NT2/D1 (cell line): ENCODE measurements around the gene BMP8B.

Source experiments
- DNase-seq: peaks from one replicate; pipeline ENCODE4 v3.0.0-alpha.2; 2011; ENCODE audit warnings: low read depth, low spot score
- H3K27me3 ChIP-seq: 2 replicates; pipeline ENCODE4 v1.6.0; 2011; ENCODE audit warnings: mild to moderate bottlenecking; ENCODE audit not compliant: insufficient read length, insufficient read depth
- H3K36me3 ChIP-seq: 2 replicates; pipeline ENCODE4 v1.6.1; 2011; ENCODE audit warnings: mild to moderate bottlenecking, low read length, mixed read lengths; ENCODE audit not compliant: insufficient read depth, insufficient read length
- H3K4me1 ChIP-seq: 2 replicates; pipeline ENCODE4 v1.5.1; 2011; ENCODE audit not compliant: insufficient read depth, insufficient read length
- H3K4me3 ChIP-seq: 2 replicates; pipeline ENCODE4 v1.5.1; 2011; ENCODE audit warnings: low read depth; ENCODE audit not compliant: insufficient read length
- H3K9ac ChIP-seq: 2 replicates; pipeline ENCODE4 v1.6.0; 2011; ENCODE audit warnings: low read depth; ENCODE audit not compliant: insufficient read length
- H3K9me3 ChIP-seq: 2 replicates; pipeline ENCODE4 v1.5.1; 2011; ENCODE audit warnings: mild to moderate bottlenecking, low read length; ENCODE audit not compliant: insufficient read depth
- SUZ12 ChIP-seq: IDR thresholded peaks from 2 replicates; pipeline ENCODE4 v1.6.1; 2011; ENCODE audit not compliant: insufficient read length, insufficient read depth; ENCODE audit errors: extremely low read depth
- YY1 ChIP-seq: IDR thresholded peaks from 2 replicates; pipeline ENCODE4 v1.6.1; 2011; ENCODE audit not compliant: insufficient read length, insufficient read depth
- ZNF274 ChIP-seq: IDR thresholded peaks from 2 replicates; pipeline ENCODE4 v1.6.1; 2011; ENCODE audit warnings: mild to moderate bottlenecking, low read depth, low read length

The BMP8B gene

DNA sequence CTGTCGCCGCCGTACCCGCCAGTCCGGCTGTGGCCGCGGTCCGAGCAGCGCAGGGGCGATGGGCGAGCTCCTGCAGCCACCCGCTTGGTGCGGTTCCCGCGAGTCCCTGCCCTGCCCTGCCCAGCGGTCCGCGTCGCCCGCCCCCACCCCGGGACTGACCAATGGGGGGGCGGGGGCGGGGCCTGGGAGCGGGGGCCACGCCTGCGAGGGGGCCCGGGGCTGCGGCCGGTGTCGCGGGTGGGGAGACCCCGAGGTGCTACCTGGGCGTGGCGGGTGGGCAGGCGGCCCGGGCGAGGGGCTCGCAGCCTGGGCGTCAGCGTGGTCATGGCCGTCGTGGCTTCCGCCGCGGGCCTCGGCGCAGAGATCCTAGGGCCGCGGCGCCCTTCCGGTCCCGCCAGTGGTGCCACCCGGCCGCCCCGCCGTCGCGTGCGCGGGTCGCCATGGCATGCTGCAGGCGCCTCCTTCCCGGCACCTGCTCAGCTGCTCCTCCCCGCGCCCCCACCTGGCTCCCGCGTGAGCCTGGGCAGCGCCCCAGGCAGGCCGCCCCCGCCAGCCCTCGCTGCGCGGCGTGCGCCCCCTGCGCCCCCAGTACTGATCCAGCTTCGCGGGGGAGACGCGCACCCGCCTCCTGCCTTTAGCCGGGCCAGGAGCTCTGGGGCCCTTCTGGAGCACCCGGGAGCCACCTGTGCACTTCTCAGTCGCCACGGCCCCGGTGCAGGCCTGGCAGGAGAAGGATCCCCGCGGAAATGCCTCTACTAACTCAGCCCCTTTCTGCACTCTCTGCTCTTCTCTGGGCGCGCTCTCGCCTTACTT lies at the start of gene BMP8B:
Gene BMP8B (minus strand): TSS at position 108 of the 813 bp plus-strand sequence. CDS start 380 bp downstream, outside the sequence.
- peaks cover 72% of the 10 kb centered on the region for H3K27me3 ChIP-seq
- H3K9me3 ChIP-seq: no peaks in the 10 kb centered on the region
- no peak for DNase-seq
- H3K4me3 ChIP-seq: peak within 1 kb of the TSS; percentile 69
- H3K9ac ChIP-seq: peak within 1 kb of the TSS; percentile 82
- H3K36me3 ChIP-seq: no peaks in the 10 kb centered on the region
- peaks cover 3% of the 10 kb centered on the region for H3K4me1 ChIP-seq
- TF ChIP-seq SUZ12 (peak; percentile 11), YY1 (no peak)

DNA sequence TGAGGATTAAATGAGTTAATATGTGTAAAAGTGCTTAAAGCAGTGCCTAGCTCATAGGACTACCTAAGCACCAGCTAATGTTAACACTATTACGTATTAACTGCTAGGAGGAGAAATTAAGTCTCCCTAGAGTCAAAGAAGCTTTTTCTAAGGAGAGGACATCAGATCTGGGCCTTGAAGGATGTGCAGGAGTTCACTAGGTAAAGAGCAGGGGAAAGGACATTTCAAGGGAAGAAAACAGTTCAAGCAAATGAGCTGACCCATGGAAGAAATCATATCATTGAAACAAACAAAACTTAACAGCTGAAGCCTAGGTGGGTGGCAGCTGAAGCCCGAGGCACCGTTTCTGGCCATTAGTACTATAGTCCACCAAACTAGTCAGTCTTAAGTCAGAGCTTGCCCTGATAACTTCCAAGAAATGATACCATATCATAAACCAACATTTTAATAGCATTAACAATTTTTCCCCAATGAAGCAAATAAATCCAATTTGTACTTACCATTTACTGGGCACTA lies 48.0 kb upstream of the BMP8B start:
- TF ChIP-seq ZNF274 (no peak), YY1 (no peak), SUZ12 (no peak)
- Histone ChIP-seq H3K9ac (no peak overlapping the region), H3K27me3 (no peaks in the 10 kb centered on the region), H3K4me1 (no peaks in the 10 kb centered on the region), H3K9me3 (peaks cover 3% of the 10 kb centered on the region), H3K4me3 (no peak overlapping the region), H3K36me3 (peaks cover 52% of the 10 kb centered on the region)
- no peak for DNase-seq

GRCh38 chr1:39835935-39836594 lies 47.4 kb upstream of the BMP8B start:
- no peak overlapping the region for H3K4me3 ChIP-seq
- TF ChIP-seq SUZ12 (no peak), ZNF274 (no peak), YY1 (no peak)
- no peaks in the 10 kb centered on the region for H3K9me3 ChIP-seq
- no peaks in the 10 kb centered on the region for H3K4me1 ChIP-seq
- H3K27me3 ChIP-seq: no peaks in the 10 kb centered on the region
- no peak overlapping the region for H3K9ac ChIP-seq
- peaks cover 47% of the 10 kb centered on the region for H3K36me3 ChIP-seq
- DNase-seq: no peak

DNA sequence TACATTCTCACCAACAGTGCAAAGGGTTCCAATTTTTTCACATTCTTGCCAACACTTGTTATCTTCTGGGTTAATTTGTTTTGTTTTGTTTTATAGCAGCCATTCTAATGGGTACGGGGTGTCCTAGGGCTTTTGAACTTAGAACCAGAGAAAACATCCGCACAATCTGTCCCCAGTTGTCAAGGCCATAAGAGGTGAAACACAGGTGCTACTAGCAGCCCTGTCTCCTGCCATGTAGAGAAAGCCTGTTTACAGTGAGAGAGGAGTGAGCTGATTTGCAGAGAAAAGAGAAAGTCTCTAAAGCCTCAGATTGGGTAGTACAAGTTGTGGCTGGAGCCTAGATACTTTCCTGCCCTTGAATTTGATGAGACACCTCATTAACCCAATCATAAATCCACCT lies 46.4 kb upstream of the BMP8B start:
- TF ChIP-seq ZNF274 (no peak), YY1 (no peak), SUZ12 (no peak)
- H3K36me3 ChIP-seq: peaks cover 37% of the 10 kb centered on the region
- H3K4me1 ChIP-seq: no peaks in the 10 kb centered on the region

DNA sequence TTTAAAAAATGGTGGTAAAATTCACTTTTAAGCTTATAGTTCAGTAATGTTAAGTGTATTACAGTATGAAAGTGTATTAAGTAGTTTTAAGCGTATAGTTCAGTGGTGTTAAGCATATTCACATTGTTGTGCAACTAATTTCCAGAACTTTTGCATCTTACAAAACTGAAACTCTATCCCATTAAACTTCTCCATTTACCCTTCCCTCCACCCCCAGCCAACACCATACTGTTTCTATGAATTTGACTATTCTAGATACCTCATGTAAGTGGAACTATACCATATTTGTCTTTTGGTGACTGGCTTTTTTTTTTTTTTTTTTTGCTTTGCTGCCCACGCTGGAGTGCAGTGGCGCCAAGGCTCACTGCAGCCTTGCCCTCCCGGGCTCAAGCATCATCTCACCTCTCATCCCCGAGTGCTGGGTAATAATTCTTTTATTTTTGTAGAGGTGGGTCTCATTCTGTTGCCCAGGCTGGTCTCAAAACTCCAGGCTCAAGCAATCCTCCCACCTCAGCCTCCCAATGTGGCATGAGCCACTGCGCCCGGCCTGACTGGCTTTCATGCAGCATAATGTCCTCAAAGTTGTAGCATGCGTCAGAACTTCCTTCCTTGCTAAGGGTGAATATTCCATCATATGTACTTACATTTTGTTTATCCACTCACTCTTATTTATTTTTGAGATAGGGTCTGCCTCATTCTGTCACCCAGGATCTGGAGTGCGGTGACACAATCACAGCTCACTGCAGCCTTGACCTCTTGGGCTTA lies 45.1 kb upstream of the BMP8B start:
- Histone ChIP-seq H3K9ac (no peak overlapping the region), H3K9me3 (no peaks in the 10 kb centered on the region), H3K4me1 (no peaks in the 10 kb centered on the region), H3K27me3 (no peaks in the 10 kb centered on the region), H3K36me3 (peaks cover 24% of the 10 kb centered on the region), H3K4me3 (no peak overlapping the region)
- TF ChIP-seq ZNF274 (no peak), SUZ12 (no peak), YY1 (no peak)
- DNase-seq: no peak

More for the DNA sequence above, 46.4 kb upstream of the BMP8B start:
- Histone ChIP-seq H3K27me3 (no peaks in the 10 kb centered on the region), H3K9ac (no peak overlapping the region), H3K9me3 (no peaks in the 10 kb centered on the region), H3K4me3 (no peak overlapping the region)
- DNase-seq: no peak

- H3K4me3 ChIP-seq: no peak overlapping the region
- H3K9ac ChIP-seq: no peak overlapping the region
- DNase-seq: no peak
- H3K27me3 ChIP-seq: no peaks in the 10 kb centered on the region
- H3K36me3 ChIP-seq: peaks cover 17% of the 10 kb centered on the region
- H3K4me1 ChIP-seq: no peaks in the 10 kb centered on the region
- H3K9me3 ChIP-seq: no peaks in the 10 kb centered on the region
- TF ChIP-seq YY1 (no peak), ZNF274 (no peak), SUZ12 (no peak)
These were observed 44.5 kb upstream of the BMP8B start for GRCh38 chr1:39833121-39833520.

DNA sequence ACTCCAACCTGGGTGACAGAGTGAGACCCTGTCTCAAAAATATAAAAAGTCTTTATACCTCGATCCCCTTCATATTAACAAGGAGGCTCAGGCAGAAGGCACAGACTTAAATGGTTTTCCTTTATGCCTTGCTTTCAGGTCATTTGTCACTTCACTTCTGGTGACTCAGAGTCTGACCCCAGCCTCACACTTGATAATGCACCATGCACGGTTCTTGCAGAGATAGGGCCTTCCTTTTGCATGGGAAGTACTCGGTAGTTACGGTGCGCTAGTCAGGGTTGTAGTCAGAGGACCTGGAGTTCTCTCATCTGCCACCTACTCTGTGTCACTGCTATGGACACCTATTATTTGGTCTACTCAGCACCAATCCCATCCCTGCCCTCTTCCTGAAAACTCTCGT lies 43.6 kb upstream of the BMP8B start:
- Histone ChIP-seq H3K9me3 (no peaks in the 10 kb centered on the region), H3K9ac (no peak overlapping the region), H3K27me3 (no peaks in the 10 kb centered on the region), H3K4me3 (no peak overlapping the region), H3K4me1 (no peaks in the 10 kb centered on the region), H3K36me3 (peaks cover 9% of the 10 kb centered on the region)
- no peak for DNase-seq
- TF ChIP-seq ZNF274 (no peak), YY1 (no peak), SUZ12 (no peak)
